Heart left ventricle (tissue), 13 donors: ENCODE data around the gene GPC6.

Source experiments
- CTCF ChIP-seq, 12 donors: fragments of 200-600 bp; sonication (generic) in 4 of 12; IDR thresholded peaks; one replicate each; pipeline versions ENCODE4 v1.5.0 to v1.8.0; 2018 to 2022; ENCODE audit warnings: antibody characterized with exemption in 12 of 12, mild to moderate bottlenecking in 5 of 12
- POLR2A ChIP-seq, 2 donors: fragments of 450-650 bp; IDR thresholded peaks; one replicate each; pipeline ENCODE4 v1.6.1; 2017; ENCODE audit warnings: antibody characterized with exemption in 2 of 2, mild to moderate bottlenecking in 2 of 2, moderate library complexity in 2 of 2
- donor health status: ischemic (EF 13 %, LVEDD 7.1; RV severe dilation, severe dysfunction).
- donor health status: DM: no; HTN: yes; CAD: no.
- donor health status: DM: no; HTN: no; CAD: no.
- donor health status: ischemic (EF 25% LVEDD 6.9; RV normal size, moderate dysfunction).
- donor health status: ischemic (EF 25% LVEDD 5.7; RV mildly dilated, moderate dysfunction).
- donor health status: ischemic (EF 35%, LVEDD 5.7; RV mildly dilated, moderate dysfunction).
- donor health status: nonischemic (EF 11% LVEDD 7.7; RV severe dilation, severe dysfunction).
- donor health status: DM: yes; HTN: yes; CAD: no.
- donor health status: PGD.
- donor health status: ischemic (EF 29% LVEDD 5.4; RV normal size, mild dysfunction).
- donor health status: nonischemic (EF 23%, LVEDD 6.1; RV moderate dilation, normal function).

GRCh38 chr13:93234459-93234858, 7.9 kb downstream of the GPC6 start:
- TF ChIP-seq CTCF (IDR thresholded peaks at IDR 0.05): no peak
- TF ChIP-seq POLR2A (IDR thresholded peaks at IDR 0.05): no peak
